ENCODE measurements around the gene ACP7.

Gene ACP7

DNA sequence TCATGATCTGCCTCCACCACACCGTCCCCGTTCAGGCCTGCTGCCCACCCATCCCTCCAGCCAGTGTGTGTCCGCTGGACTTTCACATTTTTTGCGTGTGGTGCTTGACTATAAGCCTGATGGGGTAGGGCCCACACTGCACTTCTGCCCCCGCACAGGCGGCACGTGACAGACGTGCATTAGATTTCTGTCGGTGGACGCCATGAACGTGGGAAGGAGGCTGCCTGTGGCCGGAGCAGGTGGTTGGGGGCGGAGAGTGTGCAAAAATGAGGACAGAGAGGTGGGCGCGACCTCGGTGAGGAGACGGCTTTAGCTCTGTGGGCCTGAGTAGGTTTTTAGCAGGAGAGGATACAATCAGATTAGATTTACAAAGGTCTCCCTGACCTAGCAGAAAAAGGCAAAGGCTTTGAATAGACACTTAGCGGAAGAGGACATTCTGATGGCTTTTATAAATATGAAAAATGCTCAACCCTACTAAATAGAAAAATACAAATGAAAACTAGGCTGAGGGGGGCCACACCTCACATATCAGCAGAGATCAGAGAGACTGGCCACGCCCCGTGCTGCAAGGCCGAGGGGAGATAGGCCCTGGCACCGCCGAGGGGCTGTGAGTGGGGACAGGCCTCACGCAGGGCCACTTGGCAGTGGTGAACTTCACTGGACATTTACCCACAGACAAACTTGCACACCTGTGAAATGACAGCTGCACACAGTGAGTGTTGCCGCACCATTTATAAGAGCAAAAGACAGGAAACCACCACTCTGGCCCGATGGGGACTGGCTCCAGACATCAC lies 66.8 kb downstream of the ACP7 start:
- DNase-seq = no peak

DNA sequence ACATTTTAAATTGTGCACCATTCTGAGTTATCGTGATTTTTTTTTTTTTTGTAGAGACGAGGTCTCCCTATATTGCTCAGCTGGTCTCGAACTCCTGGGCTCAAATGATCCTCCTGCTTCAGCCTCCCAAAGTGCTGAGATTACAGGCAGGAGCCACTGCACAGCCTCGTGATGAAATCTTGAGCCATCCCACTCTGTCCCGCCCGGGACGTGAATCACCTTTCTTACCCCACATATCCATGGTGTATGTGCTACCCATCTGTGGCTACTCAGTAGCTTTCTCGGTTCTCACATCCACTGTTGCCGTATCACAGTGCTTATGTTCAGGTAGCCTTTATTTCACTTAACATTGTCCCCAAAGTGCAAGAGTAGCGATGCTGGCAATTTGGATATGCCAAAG lies 67.9 kb downstream of the ACP7 start:
- no peak for DNase-seq

DNA sequence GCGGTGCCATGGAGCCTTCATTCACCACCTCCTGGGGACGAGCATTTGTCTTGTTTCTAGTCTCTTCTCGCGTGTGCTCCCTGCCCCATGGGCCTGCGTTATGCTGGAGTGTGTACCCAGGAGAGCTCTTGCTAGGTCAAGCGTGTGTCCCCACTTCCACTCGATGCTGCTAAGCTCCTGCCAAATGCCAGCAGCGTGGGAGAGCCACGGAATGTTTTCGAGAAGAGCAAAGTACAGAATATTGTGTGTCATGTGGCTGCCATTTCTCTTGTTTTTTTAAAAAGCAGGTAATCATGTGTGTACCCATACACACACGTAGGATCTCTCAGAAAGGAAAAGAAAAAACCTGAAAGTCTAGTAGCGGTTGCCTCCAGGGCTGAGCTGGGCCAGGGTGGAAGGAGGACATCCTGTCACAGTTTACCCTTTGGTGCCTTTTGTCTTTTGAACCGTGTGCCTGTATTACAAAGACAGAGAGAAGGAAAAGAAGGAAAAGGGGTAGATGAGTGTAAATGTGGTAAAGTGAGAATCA lies 70.0 kb downstream of the ACP7 start:
- no peak for DNase-seq

DNA sequence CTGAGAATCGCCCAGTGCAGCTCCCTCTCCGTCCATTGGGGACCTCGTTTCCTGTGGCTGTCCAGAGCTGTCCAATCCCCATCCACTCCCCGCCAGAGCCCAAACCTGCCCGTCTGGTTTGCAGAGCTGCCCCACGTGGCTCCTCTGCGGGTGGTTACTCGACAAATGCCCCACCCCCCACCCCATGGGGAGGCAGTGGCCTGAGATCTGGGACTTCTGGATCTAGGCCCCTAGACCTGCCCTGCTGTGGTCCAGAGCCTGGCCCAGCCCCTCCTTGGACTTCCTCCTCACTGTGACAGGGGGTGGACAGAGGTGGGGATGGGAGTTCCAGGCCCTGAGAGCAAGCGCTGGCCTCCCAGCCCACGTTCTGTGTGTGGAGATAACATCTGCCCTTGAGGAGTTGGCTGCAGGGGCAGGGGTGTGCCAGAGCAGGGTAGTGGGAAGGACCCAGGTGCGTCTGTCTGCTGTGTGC lies 70.5 kb downstream of the ACP7 start:
- no peak for DNase-seq

DNA sequence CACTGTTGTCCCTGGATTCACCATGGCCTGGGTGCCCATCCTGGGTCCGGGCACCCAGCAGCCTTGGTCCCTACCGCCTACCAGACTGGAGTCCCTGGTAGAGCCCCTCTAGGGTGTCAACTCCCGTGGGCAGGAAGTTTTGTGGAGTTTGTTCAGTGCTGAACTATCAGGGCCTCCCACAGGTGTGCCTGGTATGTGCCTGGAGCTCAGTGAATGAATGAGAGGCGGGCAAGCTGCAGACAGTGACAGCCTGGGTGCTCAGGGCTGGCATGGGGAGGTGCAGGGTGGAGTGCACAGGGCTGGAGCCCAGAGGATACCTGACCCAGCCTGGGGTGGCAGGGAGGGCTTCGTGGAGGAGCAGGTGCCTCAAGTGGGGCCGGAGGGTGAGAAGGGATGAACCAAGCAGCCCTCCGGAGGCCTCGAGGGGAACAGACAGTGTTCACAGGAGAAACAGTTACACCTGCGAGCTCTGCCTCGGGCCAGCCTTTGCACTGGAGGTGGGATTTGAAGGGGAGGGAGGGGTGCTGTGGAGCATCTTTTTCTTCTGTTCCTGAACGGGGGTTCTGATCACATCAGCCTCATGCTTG lies 71.0 kb downstream of the ACP7 start:
- no peak for DNase-seq

DNA sequence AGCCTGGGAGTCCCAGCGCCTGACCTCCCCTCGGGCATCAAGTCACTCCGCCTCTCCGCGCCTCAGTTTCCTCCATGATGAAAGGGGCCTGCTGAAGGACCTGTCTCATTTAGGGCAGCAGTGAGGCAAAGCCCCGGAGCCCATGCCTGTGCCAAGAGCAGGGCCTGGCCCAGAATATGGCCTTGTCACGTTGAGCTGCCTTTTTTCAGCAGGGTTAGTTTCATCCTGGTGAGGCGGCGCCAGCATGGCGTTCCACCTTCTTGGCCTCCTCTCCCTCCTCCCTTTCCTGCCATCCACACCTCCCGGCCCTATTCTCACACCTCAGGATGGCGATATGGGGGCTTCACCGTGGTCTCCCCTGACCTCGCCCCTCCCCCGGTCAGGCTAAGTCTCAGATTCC lies 71.6 kb downstream of the ACP7 start:
- DNase-seq = no peak

DNA sequence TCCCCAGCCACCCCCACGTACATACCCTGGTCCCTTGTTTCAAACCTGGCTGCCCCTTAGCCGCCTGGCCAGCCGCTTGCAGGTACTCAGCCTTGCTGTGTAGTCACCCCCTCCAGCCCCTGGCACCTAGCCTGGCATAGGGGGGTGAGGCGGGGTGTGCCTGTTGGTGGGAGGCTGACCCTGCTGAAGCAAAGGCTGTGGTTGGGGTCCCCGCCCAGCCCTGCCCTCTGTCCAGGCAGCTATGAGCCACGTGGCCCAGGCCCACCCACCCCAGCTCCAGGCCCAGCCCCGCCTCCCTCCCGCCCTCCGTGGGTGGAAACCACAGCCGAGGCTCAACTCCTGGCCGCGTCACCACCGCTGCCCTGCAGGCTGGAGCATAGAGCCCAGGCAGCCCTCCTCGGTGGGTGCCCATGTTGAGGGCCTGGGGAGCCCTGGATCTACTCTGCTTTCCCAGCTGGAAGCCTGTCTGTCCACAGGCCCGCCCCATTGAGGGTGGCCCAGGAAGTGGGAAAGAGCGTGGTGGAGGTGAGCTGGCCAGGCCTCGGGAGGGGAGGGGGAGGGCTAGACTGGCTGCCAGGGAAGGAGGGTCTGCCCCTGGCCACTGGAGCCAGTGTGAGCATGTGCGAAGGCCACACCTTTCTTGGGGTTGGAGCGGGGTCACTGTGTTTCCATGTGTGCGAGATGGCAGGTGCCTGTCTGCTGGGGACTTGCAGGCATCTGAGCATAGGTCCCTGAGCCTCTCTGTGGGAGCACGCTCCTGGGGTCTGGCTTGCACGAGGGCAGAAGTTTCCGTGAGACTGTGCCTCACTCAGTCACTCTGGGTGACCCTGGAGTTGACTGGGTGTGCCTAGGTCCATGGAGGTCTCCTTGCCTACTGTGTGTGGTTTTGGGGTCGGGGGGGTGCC lies 72.4 kb downstream of the ACP7 start:
- peak; percentile 74 for DNase-seq

DNA sequence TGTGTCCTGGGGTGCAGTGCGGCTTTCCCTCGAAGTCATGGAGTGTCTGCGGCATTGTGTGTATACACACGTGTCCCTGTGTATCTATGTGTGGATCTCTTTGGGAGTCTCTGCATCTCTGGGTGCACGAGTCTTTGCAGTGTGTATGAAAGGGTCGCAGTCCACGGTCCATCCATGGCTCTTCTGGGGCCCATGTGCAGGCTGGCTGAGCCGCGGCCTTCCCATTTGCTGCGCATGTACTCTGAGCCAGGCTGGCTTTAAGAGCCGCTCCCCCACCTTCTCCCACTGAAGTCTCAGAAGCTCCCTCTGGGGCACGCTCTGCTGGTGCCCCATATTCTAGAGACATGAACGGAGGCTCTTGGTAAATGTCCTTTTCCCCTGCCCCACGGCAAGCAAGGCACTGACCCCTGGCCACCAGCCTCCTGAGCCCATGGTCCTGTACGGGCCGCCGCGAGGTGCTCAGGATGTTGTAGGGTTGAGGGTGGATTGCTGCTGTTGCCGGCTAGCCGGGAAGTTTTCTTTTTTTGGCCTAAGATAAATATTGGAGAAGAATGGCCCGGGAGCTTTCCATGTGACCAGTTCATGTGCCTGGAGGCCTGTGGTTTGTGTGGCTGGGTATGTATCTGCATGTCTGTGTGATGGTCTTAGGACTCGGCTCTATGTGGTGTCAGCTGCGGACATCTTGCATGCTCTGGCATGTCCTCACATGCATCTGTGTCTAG lies 73.3 kb downstream of the ACP7 start:
- DNase-seq = no peak

DNA sequence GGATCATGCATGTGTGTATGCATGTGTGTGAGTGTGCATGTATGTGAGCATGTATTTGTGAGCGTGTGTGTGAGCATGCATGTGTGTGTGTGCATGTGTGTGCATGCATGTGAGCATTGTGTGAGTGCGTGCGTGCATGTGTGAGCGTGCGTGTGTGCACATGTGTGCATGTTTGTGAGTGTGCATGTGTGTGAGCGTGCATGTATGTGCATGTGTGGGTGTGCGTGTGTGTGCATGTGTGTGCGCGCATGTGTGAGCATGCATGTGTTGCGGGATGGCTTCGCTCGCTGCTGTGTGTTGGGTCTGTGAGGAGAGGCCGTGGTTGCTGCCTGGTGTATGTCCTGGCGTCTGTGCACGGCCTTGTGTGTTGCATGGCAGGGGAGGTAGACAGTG lies 73.8 kb downstream of the ACP7 start:
- no peak for DNase-seq

DNA sequence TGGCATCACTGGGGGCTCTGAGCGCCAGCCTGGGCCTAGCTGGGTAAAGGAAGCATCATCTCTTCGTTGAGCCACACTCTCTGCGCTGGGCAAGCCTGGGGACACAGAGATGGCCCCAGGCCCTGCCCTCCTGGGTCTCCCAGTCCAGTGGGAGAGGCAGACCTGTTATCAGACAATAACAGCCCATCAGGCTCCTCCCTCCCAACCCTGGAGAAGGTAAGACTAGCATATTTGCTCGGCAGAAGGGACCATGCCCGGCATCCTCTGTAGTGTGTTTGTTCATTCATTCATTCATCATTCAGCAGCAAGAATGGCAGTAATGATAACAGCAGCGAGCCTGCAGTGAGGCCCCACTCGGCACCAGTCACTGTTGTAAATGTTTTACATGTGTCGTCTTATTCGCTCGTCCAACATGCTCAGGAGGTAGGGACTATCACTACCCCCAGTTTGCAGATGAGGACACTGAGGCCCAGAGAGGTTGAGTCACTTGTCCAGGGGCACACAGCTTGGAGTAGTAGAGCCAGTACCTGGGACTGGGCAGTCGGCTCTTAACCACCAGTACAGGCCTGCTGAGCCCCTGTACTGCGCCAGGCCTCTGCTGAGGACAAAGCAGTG lies 74.6 kb downstream of the ACP7 start:
- DNase-seq = no peak

DNA sequence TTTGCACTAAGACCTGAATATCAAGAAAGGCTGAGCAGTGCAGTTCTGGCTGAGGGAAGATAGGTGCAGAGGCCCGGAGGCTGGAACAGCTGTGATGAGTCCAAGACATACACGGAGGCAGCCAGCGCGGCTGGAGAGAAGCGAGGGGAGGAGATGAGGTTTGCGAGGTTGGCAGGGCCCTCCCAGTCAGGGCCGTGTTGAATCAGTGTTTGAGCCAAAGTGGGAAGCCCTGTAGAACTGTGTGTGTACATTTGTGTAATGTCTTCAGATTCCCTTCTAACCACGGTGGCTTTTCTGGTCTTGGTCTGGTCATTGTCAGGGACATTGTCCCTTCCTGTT lies 76.3 kb downstream of the ACP7 start:
- DNase-seq = peak; percentile 89

All from femur (tissue), 1 donor.